Breast epithelium (tissue), 3 donors: Measurements from ENCODE around the gene MT1G.
"Not testable (repeated sequence)": the region's sequence is repeated elsewhere in the genome, so short reads cannot be mapped to it uniquely, and the experiment has no call there.

ENCODE experiments used
- POLR2A ChIP-seq: fragments of 450-650 bp; IDR thresholded peaks from one replicate; pipeline ENCODE4 v1.6.1; 2016; ENCODE audit warnings: antibody characterized with exemption, mild to moderate bottlenecking, moderate library complexity
- POLR2AphosphoS5 ChIP-seq, 3 donors: sonication (generic); formaldehyde crosslinking; IDR thresholded peaks; one replicate each; pipeline ENCODE4 v1.6.1; 2017; ENCODE audit warnings: antibody characterized with exemption in 3 of 3
- TF ChIP-seq, protein P1 (sequence below), 3 donors: fragments of 450-650 bp; IDR thresholded peaks; one replicate each; pipeline ENCODE4 v1.5.1; 2016 to 2017; ENCODE audit warnings: antibody characterized with exemption in 3 of 3, mild to moderate bottlenecking in 3 of 3, moderate library complexity in 3 of 3

- not testable (repeated sequence) for TF ChIP-seq POLR2AphosphoS5 (IDR thresholded peaks at IDR 0.05); POLR2A
- TF ChIP-seq, protein P1, sequence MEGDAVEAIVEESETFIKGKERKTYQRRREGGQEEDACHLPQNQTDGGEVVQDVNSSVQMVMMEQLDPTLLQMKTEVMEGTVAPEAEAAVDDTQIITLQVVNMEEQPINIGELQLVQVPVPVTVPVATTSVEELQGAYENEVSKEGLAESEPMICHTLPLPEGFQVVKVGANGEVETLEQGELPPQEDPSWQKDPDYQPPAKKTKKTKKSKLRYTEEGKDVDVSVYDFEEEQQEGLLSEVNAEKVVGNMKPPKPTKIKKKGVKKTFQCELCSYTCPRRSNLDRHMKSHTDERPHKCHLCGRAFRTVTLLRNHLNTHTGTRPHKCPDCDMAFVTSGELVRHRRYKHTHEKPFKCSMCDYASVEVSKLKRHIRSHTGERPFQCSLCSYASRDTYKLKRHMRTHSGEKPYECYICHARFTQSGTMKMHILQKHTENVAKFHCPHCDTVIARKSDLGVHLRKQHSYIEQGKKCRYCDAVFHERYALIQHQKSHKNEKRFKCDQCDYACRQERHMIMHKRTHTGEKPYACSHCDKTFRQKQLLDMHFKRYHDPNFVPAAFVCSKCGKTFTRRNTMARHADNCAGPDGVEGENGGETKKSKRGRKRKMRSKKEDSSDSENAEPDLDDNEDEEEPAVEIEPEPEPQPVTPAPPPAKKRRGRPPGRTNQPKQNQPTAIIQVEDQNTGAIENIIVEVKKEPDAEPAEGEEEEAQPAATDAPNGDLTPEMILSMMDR (IDR thresholded peaks at IDR 0.05) = not testable (repeated sequence)
These were observed 46.0 kb downstream of the MT1G start for GRCh38 chr16:56621665-56622445.
